AG09319 (cell line): ENCODE data around the gene CAPN15.

Experiments
- DNase-seq: peaks from one replicate; pipeline ENCODE4 v3.0.0-alpha.2; 2010; ENCODE audit warnings: low read depth; ENCODE audit errors: extremely low read depth
- TF ChIP-seq, protein P1 (sequence below): IDR thresholded peaks from 2 replicates; pipeline ENCODE4 v1.5.1; 2011; ENCODE audit warnings: low read depth, mild to moderate bottlenecking, inconsistent platforms, low read length, moderate library complexity

Gene CAPN15

DNA sequence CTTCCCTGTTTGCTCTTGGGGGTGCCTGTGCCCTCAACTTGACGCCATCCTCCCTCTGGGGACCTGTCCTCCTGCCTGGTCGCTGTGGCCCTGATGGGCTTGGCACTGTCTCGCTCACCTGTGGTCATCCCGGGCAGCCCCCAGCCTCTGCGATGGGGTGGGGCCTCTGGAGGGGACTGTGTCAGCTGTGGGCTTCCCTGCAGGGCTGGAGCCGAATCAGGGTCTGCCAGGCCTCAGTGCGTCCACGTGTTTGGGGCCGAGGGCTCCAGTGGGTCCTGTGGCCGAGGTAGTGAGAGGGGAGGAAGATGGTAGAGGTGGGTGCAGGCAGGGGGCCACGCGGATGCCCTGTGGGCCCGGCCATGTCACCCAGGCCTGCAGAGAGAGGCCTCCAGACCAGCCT lies 50.3 kb downstream of the CAPN15 start:
- TF ChIP-seq, protein P1, sequence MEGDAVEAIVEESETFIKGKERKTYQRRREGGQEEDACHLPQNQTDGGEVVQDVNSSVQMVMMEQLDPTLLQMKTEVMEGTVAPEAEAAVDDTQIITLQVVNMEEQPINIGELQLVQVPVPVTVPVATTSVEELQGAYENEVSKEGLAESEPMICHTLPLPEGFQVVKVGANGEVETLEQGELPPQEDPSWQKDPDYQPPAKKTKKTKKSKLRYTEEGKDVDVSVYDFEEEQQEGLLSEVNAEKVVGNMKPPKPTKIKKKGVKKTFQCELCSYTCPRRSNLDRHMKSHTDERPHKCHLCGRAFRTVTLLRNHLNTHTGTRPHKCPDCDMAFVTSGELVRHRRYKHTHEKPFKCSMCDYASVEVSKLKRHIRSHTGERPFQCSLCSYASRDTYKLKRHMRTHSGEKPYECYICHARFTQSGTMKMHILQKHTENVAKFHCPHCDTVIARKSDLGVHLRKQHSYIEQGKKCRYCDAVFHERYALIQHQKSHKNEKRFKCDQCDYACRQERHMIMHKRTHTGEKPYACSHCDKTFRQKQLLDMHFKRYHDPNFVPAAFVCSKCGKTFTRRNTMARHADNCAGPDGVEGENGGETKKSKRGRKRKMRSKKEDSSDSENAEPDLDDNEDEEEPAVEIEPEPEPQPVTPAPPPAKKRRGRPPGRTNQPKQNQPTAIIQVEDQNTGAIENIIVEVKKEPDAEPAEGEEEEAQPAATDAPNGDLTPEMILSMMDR: no peak
- DNase-seq: no peak

DNA sequence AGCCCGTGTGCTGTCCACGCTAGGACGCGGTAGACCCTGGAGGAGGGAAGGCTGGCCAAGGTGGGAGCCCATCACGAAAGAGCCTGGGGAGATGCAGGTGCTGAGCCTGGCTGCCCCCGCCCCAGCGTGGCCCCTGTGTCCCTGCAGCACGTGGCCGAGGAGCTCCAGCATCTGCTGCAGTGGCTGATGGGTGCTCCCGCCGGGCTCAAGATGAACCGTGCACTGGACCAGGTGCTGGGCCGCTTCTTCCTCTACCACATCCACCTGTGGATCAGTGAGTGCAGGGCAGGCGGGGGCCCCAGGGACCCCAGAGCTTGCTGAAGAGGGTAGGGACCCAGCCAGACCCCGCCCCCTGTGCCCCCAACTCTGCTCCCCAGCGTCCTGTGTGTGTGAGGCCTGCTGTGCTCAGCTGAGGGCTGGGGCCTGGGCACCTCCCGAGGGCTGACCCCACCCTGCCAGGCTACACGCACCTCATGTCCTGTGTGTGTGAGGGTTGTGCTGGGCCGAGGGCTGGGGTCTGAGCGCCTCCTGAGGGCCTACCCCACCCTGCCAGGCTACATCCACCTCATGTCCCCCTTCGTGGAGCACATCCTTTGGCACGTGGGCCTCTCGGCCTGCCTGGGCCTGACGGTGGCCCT lies 50.8 kb downstream of the CAPN15 start:
- TF ChIP-seq, protein P1: no peak
- DNase-seq: no peak

DNA sequence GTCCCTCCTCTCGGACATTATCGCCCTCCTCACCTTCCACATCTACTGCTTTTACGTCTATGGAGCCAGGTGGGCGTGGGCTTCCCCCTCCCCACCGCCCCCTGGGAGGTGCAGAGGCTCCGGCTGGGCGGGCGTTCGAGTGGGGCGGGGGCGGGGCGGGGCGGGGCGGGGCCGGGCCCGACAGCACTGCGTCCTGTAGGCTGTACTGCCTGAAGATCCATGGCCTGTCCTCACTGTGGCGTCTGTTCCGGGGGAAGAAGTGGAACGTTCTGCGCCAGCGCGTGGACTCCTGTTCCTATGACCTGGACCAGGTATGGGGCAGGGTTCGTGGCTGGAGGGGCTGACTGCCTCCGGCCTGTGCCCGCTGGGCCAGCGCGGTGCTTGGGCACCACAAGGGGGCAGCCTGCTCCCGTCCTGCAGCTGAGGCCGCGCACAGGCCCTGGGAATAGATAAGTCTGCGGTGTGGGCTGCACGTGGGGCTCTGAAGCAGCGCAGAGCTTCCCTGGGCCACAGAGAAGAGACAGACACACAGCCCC lies 51.4 kb downstream of the CAPN15 start:
- DNase-seq: peak; percentile 48
- TF ChIP-seq, protein P1: peak; percentile 86

DNA sequence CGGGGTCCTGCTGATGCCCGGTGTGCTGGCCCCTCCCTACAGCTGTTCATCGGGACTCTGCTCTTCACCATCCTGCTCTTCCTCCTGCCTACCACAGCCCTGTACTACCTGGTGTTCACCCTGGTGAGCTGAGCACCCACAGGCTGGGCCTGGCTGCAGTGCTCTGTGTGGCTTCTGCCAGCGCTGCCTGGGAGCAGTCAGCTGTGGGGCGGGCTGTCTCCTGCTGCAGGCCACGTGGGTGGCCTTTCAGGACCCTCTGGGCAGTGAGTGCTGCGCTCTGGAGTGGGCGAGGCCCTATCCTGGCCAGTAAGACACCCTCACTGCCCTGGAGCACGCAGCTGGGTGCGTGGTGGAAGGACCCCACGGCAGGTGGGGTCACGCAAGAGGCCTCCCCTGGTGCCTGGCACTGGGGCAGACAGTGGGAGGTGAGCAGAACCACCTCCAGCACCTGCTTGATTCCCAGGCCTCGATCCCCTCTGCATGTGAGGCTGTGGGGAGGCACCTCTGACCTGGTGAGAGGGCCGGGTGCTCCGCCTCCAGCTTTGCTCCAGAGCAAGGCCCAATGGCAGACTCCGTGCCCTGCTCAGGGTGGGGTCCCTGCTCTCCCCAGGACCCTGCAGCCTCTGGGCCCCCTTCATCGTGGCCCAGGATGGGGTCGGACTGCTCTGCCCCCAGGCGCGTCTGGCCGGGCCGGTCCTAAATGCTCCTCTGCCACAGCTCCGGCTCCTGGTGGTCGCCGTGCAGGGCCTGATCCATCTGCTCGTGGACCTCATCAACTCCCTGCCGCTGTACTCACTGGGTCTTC lies 52.8 kb downstream of the CAPN15 start:
- TF ChIP-seq, protein P1: no peak
- DNase-seq: no peak

DNA sequence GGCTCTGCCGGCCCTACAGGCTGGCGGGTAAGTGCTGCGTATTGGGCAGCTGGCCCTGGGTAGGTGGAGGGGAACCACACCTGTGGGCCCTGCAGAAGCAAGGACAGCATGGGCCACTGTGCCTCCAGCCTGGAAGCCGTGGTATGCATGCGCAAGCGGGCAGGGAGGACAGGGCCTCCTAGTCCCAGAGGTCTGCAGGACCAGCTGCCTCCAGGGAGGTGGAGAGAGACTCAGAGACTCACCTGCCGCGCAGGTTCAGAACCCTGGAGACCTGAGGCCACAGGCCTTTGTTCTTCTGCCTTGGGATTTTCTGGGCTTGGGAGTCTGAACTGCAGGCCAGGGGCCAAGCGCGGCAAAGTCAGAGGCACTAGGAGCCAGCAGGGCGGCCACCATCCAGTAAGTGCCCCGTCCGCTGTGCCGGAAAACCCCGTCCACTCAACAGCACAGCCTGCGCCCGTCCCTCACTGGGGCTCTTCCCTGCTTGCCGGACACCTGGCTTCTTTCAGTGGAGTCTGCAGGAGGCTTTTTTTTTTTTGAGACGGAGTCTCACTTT lies 53.5 kb downstream of the CAPN15 start:
- TF ChIP-seq, protein P1: no peak
- DNase-seq: no peak

DNA sequence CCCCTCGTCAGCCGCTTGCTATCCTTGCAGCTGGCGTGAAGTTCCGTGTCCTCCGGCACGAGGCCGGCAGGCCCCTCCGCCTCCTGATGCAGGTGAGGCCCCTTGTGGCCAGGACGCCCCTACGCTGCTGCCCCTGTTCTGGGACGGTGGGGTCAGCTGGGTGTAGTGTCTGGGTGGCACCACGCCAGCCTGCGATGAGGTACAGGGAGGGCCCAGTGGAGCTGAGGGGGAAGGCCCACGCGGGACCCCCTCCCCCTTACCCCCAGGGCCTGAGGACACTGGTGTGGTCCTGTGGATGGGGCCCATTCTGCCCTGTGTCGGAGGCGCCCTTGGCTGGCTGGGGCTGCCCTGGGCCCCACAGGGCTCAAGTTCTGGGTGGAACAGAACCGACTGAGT lies 54.7 kb downstream of the CAPN15 start:
- DNase-seq: no peak
- TF ChIP-seq, protein P1: no peak

DNA sequence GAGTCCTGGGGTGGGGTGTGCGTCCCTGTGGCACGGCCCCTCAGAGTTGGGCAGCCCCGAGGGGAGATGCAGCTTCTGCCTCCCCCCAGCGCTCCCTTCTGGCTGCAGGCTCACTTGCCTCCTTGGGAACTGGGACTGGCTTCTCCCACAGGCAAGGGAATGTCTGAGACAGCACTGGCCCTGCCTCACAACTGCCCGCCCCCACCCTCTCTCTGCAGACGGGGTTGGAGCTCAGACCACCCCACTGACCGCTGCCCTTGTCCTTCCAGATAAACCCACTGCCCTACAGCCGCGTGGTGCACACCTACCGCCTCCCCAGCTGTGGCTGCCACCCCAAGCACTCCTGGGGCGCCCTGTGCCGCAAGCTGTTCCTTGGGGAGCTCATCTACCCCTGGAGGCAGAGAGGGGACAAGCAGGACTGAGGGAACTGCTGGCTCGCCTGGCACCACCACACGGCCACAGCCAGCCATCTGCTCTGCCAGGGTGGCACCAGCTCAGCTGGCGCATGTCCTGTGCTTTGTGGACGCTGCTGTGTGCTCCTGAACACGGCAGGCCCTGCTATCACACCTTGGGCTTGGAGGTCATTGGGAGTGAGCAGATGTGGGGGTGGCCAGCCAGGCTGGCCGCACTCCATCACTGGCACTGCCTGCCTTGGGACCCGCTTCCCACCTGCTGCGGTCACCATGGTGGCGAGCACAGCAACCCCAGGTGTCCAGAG lies 55.3 kb downstream of the CAPN15 start:
- TF ChIP-seq, protein P1: no peak
- no peak for DNase-seq
